ENCODE data around the gene MXRA8. TPM values are rescaled to one million over a fixed set of nuclear protein-coding genes. Genes with fewer than 3 reads are reported as not detected.

The MXRA8 gene, protein sequence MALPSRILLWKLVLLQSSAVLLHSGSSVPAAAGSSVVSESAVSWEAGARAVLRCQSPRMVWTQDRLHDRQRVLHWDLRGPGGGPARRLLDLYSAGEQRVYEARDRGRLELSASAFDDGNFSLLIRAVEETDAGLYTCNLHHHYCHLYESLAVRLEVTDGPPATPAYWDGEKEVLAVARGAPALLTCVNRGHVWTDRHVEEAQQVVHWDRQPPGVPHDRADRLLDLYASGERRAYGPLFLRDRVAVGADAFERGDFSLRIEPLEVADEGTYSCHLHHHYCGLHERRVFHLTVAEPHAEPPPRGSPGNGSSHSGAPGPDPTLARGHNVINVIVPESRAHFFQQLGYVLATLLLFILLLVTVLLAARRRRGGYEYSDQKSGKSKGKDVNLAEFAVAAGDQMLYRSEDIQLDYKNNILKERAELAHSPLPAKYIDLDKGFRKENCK
- total RNA-seq: 0.34 and 1.1 TPM in 2 replicates

DNA sequence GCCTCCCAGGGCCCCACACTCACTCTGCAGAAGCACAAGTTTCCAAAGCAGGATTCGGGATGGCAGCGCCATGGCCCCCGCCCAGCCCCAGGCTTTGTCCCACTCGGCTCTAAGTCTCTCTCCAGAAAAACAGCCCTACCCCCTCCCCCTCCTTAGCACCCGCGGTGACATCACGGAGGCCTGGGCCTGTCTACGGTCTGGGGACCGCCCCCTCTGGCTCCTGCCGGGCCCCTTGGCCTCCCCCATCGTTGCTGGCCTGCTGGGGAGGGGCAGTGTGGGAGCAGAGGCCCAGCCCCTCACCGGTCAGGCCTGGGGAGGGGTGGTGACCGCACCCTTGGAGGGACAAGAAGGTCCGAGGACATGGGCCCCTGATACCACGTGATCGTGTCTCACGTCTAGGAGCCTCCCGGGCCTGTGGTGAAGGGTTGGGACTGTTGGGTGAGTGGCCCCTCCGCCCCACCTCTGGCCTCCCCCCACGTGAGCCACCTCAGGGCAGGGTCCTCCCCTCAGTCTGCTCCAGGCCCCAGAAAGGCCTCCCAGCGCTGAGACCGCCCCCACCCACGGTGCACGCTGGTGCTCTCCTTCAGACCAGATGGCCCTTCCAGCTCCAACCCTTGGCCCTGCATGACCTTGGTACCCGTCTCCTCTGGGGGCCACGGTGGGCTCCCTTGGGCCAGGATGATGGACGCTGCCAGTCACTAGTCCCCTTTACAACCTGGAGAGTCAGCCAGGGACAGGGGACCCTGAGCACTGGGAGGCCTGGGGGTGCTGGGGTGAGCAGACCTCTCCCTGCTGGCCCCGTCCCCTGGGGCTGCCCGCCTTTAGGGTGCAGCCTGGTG lies at the start of gene MXRA8:
TSS of gene MXRA8 (minus strand) at position 123 of the 839 bp plus-strand sequence. CDS start at position 72, 51 bp downstream.

DNA sequence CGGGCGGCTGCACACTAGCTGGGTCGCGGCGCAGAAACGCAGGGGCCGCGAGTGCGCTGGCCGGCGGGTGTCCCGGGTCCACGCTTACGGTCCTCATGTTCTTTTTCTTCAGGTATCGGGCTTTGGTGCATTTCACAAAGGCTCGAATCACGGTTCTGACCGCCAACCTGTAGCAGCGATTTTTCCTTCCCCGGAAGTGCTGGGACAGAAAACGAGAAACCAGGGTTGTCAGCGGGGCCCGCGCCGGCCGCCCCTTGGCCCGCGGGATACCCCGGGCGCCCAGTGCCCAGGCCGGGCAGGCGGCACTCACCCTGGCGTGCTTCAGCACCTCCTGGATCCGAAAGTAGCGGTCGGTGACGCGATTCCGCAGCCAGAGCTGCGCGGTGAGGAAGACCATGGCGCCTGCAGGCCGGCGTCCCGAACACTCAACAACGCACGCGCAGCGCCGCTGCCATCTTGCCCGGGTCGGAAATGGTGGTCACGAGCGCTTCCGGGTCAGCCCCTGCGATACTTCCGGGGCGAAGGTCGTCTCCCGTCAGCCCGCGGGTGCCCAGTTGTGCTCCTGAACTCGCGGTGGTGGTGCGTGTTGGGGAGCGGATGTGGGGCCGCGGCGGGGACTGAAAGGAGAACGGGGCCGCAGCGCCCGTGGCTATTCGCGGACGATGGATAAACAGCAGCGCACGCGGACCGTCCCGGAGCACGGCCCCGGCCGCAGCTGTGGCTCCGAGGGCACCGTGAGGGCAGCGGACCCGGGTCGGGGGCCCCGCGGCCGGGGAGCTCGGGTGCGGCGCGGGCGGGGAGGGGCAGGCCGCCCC lies 48.7 kb upstream of the MXRA8 start, which contains the start of gene MRPL20:
TSS of gene MRPL20 (minus strand) at position 473 of the 815 bp plus-strand sequence. CDS start at position 397, 76 bp downstream.

DNA sequence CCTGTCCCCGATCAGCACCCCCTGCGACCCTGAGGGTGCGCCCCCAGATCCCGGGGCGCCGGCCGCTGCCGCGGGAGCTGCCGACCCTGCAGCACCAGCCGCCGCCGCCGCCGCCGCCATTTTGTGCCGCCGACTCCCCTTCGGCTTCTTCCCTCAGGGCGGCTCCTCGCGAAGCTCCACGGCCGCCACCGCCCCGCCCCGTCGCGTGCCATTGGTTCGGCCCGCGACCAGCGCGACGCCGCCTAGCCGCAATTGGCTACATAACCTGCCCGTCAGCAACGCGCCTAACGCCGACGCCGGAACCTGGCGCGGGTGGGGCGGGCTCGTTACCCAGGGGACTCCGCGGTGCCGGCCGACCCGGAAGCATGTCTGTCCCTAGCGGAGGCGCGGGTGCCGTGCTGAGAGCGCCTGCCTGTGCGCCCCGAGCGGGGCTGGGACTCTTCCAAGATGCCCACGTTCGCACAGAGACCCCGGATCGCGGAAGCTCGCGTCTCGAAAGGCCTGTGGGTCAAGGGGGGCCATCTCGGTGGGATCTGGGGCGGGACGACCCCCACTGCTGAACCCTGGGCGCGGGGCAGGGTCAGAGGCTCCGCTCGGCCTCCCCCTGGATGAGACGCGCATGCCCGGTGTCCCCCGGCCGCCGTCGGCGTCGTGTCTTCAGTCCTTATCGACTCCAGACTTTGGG lies 41.0 kb upstream of the MXRA8 start, which contains the start of gene CCNL2:
TSS of gene CCNL2 (minus strand) at position 149 of the 685 bp plus-strand sequence. CDS start at position 120, 29 bp downstream.

DNA sequence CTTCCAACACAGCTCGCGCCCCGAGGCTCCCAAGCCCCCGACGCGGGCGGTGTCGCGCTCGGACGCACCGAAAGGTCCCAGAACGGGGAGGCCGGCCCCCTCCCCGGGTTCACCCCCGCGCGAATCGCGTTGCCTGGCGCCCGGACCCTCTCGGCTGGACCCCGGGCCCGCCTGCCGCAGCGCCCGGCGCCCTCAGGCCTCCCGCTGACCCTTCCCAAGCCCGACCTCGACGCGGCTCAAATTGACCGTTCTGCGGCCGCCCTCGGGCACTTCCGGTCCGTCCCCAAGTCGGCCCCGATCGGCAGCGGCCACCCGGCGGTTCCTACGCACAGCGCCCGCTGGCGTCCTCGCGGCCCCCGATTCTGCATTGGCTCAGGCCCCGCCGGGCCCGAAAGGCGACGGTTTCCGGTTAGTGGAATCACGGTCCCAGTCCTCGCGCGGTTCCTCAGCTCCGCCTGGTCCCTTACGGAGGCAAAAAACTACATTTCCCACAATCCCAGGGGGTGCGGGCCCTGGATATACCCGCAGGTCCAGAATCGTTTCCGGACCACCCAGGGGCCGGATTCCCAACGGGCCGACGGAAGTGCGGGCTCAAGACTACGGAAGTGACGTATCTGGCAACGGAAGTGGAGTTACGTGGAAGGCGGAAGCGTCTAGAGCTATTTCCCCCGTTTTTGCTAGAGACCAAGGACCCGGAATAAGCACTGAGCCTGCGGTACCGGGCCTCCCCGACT lies 16.7 kb upstream of the MXRA8 start, which contains the start of gene AURKAIP1:
TSS of gene AURKAIP1 (minus strand) at position 279 of the 734 bp plus-strand sequence. CDS start 451 bp downstream, outside the sequence.

DNA sequence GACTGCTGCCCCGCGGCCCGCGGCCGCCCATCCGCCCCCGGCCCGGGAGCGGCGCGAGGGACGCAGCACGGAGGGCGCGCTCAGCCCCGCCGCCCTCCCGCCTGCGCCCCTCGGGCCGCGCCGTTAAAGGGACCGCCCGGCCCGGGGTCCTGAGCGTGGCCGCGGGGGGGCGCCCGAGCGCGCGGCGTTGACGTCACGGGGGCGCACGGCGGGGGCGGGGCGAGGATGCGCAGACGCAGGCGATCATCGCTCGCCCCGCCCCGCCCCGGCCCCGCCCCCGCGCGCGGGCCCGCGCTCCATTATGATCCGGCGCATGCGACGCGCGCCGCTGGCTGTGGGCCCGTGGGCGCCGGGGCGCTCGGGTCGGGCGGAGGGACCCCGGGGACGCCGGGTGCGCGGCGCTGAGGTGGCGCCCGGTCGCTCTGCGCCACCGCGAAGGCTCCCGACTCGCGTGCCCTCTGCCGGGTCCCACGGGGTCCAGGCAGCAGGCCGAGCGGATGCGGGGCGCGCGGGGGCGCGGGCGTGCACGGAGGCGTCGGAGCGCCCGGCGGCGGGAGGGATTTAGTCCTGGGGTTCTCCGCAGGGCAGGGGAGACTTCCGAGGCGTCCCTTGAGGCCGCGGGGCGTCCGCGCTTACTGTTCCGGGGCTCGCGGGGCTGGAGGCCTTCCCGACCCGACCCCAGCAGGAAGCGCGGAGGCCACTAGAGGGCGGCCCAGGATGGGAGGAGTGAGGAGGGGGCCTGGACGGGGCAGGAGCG lies 8.9 kb downstream of the MXRA8 start, which contains the start of gene DVL1:
TSS of gene DVL1 (minus strand) at position 163 of the 757 bp plus-strand sequence. CDS start 353 bp downstream, outside the sequence.

DNA sequence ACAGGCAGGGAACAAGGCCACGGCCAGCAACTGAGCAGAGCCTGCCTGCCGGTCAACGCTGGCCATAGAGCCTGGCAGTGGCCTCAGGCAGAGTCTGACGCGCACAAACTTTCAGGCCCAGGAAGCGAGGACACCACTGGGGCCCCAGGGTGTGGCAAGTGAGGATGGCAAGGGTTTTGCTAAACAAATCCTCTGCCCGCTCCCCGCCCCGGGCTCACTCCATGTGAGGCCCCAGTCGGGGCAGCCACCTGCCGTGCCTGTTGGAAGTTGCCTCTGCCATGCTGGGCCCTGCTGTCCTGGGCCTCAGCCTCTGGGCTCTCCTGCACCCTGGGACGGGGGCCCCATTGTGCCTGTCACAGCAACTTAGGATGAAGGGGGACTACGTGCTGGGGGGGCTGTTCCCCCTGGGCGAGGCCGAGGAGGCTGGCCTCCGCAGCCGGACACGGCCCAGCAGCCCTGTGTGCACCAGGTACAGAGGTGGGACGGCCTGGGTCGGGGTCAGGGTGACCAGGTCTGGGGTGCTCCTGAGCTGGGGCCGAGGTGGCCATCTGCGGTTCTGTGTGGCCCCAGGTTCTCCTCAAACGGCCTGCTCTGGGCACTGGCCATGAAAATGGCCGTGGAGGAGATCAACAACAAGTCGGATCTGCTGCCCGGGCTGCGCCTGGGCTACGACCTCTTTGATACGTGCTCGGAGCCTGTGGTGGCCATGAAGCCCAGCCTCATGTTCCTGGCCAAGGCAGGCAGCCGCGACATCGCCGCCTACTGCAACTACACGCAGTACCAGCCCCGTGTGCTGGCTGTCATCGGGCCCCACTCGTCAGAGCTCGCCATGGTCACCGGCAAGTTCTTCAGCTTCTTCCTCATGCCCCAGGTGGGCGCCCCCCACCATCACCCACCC lies 27.0 kb downstream of the MXRA8 start, which contains the start of gene TAS1R3:
TSS of gene TAS1R3 (plus strand) at position 213 of the 898 bp plus-strand sequence. CDS start at position 279, 66 bp downstream.

DNA sequence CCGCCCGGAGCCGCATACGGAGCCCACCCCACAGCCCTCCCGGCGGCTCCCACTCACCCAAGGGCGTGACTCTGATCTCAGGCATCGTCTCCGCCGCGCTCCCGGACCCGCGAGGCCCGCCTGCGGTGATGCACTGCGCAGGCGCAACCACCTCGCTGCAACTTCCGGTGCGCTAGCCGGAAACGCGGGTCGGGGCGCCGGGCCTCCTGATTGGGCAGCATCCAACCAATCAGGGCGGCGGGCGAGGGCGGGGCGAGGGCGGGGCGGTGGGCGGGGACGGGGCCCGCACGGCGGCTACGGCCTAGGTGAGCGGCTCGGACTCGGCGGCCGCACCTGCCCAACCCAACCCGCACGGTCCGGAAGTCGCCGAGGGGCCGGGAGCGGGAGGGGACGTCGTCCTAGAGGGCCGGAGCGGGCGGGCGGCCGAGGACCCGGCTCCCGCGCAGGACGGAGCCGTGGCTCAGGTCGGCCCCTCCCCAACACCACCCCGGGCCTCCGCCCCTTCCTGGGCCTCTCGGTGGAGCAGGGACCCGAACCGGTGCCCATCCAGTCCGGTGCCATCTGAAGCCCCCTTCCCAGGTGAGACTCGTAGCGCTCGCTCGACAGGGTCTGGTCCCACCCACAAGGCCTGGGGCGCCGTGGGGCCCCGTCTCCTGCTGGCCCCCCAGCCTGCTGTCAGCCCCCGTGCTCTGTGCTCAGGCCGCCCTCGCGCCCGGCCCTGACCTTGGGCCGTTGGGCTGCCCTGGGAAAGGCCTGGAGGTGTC lies 33.6 kb downstream of the MXRA8 start, which contains the start of the genes CPTP and INTS11:
TSS of gene CPTP (plus strand) at position 279 of the 764 bp plus-strand sequence. CDS start 2,109 bp downstream, outside the sequence.
TSS of gene INTS11 (minus strand) at position 137 of the 764 bp plus-strand sequence. CDS start at position 85, 52 bp downstream.

DNA sequence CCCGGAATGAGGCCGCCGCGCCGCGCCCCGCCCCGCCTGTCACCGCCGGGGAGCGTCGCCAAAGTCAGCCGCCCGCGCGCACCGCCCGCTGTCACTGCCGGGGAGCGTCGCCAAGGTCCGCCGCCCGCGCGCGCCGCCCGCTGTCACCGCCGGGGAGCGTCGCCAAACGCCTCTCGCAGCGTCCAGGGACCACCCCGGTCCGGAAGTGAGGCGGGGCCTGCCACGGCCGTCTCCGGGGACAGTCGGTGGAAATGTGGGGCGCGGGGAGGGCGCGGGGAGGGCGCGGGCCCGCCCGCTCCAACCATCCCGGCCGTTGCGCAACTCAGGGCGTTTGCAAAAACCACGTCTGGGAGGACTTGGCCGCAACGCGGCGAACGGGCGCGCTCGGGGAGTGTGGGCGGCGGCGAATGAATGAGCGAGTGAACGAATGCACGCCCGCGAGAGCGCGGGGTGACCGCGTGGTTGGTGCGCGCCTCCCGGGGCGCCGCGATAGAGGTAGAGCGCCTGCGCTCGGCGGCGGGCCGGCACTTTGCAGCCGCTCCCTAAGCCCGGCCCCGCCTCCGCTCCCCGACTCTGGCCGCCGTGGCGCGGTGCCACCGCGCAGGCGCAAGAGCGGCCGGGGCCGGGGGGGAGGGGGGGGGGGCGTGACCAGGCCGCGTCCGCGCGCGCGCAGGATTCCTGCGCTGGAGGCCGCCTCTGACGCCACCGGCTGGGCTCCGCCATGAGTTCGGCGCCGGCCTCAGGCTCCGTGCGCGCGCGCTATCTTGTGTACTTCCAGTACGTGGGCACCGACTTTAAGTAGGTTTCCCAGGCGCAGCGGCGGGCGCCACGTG lies 50.2 kb downstream of the MXRA8 start, which contains the start of the genes ACAP3 and PUSL1:
TSS of gene ACAP3 (minus strand) at position 8 of the 833 bp plus-strand sequence. CDS start 115 bp downstream, outside the sequence.
TSS of gene PUSL1 (plus strand) at position 675 of the 833 bp plus-strand sequence. CDS start at position 722, 47 bp downstream.

Other genes starting within 250 kb of the MXRA8 start
- 6.5 and 9.3 TPM in 2 replicates for gene C1orf159, start 242.5 kb downstream of the MXRA8 start, total RNA-seq
- gene TTLL10, start 184.7 kb downstream of the MXRA8 start, total RNA-seq: 0.28 TPM in 1 of 2 replicates, not detected in the other
- 0.34 and 1.5 TPM in 2 replicates for gene TNFRSF18, start 152.0 kb downstream of the MXRA8 start, total RNA-seq
- 0.14 TPM in 1 of 2 replicates, not detected in the other for gene TNFRSF4, start 144.4 kb downstream of the MXRA8 start, total RNA-seq
- gene SDF4, start 126.6 kb downstream of the MXRA8 start, total RNA-seq: 76.9 and 124 TPM in 2 replicates
- 24.4 and 25.6 TPM in 2 replicates for gene B3GALT6, start 126.3 kb downstream of the MXRA8 start, total RNA-seq
- 0.93 and 1.4 TPM in 2 replicates for gene C1QTNF12, start 111.8 kb downstream of the MXRA8 start, total RNA-seq
- gene UBE2J2, start 84.7 kb downstream of the MXRA8 start, total RNA-seq: 46.3 and 60.5 TPM in 2 replicates
- gene SCNN1D, start 78.1 kb downstream of the MXRA8 start, total RNA-seq: 0.68 and 1.4 TPM in 2 replicates
- 17.4 and 57.2 TPM in 2 replicates for gene ACAP3, start 50.6 kb downstream of the MXRA8 start, total RNA-seq
- gene PUSL1, start 50.0 kb downstream of the MXRA8 start, total RNA-seq: 16.9 and 25.6 TPM in 2 replicates
- gene INTS11, start 33.9 kb downstream of the MXRA8 start, total RNA-seq: 55.4 and 66.1 TPM in 2 replicates
- 19.8 and 32.1 TPM in 2 replicates for gene CPTP, start 33.8 kb downstream of the MXRA8 start, total RNA-seq
- gene TAS1R3, start 27.3 kb downstream of the MXRA8 start, total RNA-seq: under 0.01 and 0.36 TPM in 2 replicates
- 204 and 206 TPM in 2 replicates for gene DVL1, start 9.1 kb downstream of the MXRA8 start, total RNA-seq
- gene AURKAIP1, start 16.7 kb upstream of the MXRA8 start, total RNA-seq: 60.4 and 110 TPM in 2 replicates
- 57.4 and 139 TPM in 2 replicates for gene CCNL2, start 40.8 kb upstream of the MXRA8 start, total RNA-seq
- 50.2 and 56.3 TPM in 2 replicates for gene MRPL20, start 48.7 kb upstream of the MXRA8 start, total RNA-seq
- 4.4 and 18.2 TPM in 2 replicates for gene ANKRD65, start 62.7 kb upstream of the MXRA8 start, total RNA-seq
- 2.1 and 18.4 TPM in 2 replicates for gene VWA1, start 77.1 kb upstream of the MXRA8 start, total RNA-seq
- 0.34 and 1.1 TPM in 2 replicates for gene ATAD3C, start 91.1 kb upstream of the MXRA8 start, total RNA-seq
- gene ATAD3B, start 113.2 kb upstream of the MXRA8 start, total RNA-seq: 16.4 and 24.2 TPM in 2 replicates
- 18.5 and 34.0 TPM in 2 replicates for gene ATAD3A, start 153.6 kb upstream of the MXRA8 start, total RNA-seq
- gene TMEM240, start 182.1 kb upstream of the MXRA8 start, total RNA-seq: 0.34 and 0.71 TPM in 2 replicates
- 69.4 and 83.5 TPM in 2 replicates for gene SSU72, start 216.3 kb upstream of the MXRA8 start, total RNA-seq
- 0.34 and 2.5 TPM in 2 replicates for gene FNDC10, start 241.6 kb upstream of the MXRA8 start, total RNA-seq

All from nasal cavity respiratory epithelium epithelial cell of viscerocranial mucosa (primary cell).